PC-3 (cell line): Measurements from ENCODE around the gene BBLN.

Experiments
- EZH2 ChIP-seq: fragments of 300-600 bp; sonication (generic); IDR thresholded peaks from one replicate; pipeline ENCODE4 v1.6.1; 2017; ENCODE audit warnings: antibody characterized with exemption, mild to moderate bottlenecking, low read length; ENCODE audit not compliant: unreplicated experiment
- EZH2phosphoT487 ChIP-seq: fragments of 300-600 bp; sonication (generic); IDR thresholded peaks from 2 replicates; pipeline ENCODE4 v1.6.1; 2018; ENCODE audit warnings: mild to moderate bottlenecking, antibody characterized with exemption, low read length, borderline replicate concordance
- TF ChIP-seq, protein P1 (sequence below): fragments of 300-600 bp; sonication (generic); conservative IDR thresholded peaks from 2 replicates; pipeline ENCODE4 v1.5.1; 2017; ENCODE audit warnings: antibody characterized with exemption, low read depth, mild to moderate bottlenecking, low read length

DNA sequence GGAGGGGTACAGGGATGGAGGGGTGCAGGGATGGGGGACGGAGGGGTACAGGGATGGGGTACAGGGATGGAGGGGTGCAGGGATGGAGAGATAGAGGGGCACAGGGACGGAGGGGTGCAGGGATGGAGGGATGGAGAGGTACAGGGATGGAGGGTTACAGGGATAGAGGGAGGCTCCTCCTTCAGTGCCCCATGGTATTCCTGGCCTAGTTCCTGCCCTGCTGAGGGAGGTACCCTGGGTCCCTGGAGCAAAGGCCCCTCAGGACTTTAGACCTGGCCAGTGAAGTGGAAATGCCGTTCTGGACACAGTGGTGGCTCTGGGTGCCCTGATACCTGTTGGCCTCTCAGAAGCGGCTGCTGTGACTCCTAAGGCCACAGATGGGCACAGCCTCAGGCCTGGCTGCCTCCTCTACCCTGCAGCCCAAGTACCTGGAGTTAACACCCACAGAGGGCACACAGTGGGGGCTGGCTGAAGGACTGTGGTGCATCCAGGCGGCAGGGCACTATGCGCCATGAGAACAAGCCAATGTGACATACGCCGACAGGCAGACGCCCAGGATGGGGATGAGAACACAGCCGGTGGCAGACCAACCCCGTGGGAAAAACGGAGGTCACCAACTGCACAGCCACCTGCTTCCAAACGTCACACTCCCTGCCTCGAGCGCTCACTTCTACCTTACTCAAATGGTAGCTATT is 40.9 kb upstream of the BBLN start:
- TF ChIP-seq, protein P1, sequence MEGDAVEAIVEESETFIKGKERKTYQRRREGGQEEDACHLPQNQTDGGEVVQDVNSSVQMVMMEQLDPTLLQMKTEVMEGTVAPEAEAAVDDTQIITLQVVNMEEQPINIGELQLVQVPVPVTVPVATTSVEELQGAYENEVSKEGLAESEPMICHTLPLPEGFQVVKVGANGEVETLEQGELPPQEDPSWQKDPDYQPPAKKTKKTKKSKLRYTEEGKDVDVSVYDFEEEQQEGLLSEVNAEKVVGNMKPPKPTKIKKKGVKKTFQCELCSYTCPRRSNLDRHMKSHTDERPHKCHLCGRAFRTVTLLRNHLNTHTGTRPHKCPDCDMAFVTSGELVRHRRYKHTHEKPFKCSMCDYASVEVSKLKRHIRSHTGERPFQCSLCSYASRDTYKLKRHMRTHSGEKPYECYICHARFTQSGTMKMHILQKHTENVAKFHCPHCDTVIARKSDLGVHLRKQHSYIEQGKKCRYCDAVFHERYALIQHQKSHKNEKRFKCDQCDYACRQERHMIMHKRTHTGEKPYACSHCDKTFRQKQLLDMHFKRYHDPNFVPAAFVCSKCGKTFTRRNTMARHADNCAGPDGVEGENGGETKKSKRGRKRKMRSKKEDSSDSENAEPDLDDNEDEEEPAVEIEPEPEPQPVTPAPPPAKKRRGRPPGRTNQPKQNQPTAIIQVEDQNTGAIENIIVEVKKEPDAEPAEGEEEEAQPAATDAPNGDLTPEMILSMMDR: no peak
- TF ChIP-seq EZH2: no peak
- no peak for TF ChIP-seq EZH2phosphoT487
